Stimulated activated naive CD4-positive, alpha-beta T cell (primary cell): ENCODE data around the gene PGAP1.

ENCODE experiments used
- DNase-seq, 6 experiments: peaks; one replicate each; lab custom pipeline; 2025; lab: John Stamatoyannopoulos, UW

The PGAP1 gene

DNA sequence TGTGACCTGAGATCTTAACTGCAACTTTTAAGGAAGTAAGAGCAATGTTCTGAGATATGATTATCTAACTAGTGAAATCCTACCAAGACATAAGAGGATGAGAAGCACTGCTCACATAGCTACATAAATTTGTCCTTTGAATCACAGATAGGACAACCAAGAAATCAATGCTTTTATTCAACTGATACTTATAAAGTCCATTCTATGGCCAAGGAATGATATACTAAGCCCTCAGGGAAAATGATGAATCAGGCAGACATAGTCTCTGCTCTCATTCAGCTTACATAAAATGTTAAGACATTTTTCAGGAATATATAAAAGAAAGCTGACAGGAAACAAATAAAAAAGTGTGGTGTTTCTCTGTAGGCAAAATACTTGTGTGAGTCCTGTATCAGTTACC is 39.1 kb downstream of the PGAP1 start:
- DNase-seq: no peak

DNA sequence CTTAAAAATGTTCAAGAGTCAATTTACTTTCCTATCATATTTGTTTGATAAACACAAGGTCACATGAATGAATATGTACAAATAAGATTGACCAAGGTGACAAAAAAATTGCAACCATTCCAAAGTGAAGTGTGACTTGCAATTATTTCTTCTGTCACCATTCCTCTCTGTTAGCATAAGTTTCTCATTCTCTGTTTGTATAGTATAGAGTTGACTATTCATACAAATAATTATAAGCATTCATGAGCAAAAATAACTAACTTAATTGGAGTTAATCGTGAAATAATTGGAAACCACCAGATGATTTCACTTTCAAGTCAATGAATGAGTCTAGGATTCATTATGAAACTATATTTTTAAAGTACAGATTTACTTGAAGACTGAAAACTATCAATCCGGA is 42.1 kb downstream of the PGAP1 start:
- DNase-seq: no peak

DNA sequence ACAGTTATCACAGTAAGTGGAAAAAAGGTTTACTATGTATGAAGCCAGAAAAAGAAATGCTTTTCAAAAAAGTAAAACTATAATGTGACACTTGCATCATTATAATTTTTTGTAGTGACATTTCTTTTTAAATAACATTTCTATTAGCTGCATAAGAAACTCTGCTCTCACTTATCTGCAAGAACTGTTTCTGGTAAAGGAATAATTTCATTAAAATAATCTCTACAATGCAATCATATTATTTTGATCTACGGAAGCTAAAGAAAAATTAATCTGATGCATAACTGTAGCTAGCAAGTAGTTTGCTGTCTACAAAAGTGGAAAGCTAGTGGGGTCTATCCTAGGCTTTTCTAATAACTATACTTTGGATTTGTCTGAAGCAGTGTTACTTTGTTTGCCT is 50.1 kb downstream of the PGAP1 start:
- no peak for DNase-seq

DNA sequence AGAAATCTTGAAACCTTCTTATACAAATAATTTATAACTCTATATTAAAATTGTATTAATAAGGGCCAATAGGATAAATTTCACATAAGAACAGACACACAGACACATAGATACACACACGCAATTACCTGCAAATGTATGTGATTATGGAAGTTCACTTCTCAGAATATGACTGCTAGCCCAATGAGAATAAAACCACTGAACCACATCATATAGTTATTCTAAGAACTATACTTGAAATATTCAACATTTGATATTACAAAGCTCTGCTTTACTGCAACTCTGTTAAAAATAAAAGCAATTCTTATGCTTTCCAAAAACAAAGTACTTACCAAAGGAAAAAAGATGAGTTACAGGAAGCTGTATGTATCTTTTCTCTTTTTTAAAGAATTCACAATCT is 51.1 kb downstream of the PGAP1 start:
- no peak for DNase-seq

GRCh38 chr2:196873511-196873910 is 53.0 kb downstream of the PGAP1 start:
- no peak for DNase-seq

DNA sequence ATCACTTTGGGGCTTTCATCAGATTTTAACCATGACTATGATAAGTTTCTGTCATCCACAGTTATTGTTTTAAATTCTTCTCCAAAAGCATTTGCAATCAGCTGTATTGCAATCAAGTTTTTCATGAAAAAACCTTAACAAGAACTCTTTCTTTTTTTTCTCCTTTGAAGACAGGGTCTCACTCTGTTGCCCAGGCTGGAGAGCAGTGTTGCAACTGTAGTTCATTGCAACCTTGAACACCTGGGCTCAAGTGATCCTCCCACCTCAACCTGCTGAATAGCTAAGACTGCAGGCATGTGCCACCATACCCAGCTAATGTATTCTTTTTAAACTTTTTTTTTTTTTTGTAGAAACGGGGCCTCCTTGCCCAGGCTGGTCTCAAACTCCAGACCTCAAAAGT is 71.9 kb downstream of the PGAP1 start:
- DNase-seq: no peak

- DNase-seq: no peak
These were observed 73.0 kb downstream of the PGAP1 start for GRCh38 chr2:196853301-196854087.

- DNase-seq: no peak
These were observed 75.4 kb downstream of the PGAP1 start for GRCh38 chr2:196851088-196851487.

GRCh38 chr2:196849895-196850294 is 76.6 kb downstream of the PGAP1 start:
- DNase-seq: no peak

DNA sequence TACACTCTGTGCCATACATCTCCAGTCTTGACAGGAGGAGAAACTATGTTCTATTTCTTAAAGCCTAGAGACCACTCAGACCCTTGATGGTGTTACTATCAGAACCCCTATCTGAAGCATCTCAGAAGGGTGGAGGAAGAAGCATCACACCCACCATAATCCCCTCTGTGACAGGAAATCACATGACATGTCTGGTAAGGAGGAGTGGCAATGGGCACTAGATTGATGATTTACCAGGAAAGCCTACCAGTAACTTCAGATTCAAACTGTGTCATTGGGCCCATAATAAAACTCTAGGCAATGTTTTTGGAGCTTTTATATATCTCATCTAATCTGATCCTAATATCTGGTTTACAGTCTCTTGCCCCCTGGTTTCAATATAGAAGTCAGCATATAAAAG is 80.2 kb downstream of the PGAP1 start:
- DNase-seq: no peak

DNA sequence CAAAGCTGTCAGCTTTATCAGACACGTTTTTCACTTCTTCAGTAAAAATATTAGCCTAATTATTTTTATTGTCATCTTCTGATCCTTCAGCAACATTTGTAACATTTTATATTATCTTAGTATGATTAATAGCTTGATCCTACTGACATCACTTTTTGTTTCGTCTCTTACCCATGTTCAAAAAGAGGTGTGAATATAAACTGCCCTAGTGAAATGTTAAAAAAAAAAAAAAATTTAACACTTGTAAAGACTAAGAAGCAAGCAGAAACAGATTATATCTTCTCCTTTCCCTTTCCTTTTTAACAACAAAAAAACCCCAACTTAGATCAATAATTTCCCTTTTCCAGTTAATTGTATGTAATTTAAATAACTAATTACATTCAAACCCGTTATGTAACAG is 81.1 kb downstream of the PGAP1 start:
- no peak for DNase-seq

DNA sequence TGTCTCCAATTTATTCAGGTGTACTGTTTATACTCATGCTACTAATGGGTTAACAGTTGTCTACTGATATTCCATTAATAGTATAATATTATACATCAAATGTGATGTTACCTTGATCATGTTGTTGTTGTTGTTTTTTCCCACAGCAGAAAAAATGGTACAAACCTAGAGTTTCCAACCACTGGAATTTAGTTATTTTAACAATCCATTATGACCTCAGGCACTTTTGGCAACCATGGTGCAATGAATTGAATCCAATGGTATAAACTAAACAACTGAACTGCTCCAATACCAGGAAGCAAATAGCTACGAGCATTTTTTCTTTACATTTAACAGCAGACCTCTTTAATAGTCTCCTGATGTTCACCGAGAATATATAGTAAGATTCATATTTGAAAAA is 86.3 kb downstream of the PGAP1 start:
- DNase-seq: no peak

DNA sequence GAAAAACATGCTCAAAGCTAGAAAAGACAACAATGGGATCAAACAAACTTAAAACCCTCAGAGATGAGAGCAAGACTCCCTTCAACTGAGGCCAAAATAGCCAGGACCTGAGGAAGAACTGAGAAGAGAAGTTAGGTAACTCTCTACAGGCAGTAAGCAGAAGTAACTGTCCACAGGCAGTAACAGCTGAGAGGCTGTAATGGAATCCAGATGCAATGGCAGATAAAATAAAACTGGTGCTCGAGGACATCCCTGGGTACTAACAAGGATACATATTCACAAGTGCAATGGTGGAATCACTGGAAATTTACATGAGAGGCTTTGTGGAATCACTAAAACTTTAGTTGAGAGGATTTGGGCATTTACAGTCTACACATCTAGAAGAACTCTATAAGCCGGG is 86.9 kb downstream of the PGAP1 start:
- DNase-seq: no peak

DNA sequence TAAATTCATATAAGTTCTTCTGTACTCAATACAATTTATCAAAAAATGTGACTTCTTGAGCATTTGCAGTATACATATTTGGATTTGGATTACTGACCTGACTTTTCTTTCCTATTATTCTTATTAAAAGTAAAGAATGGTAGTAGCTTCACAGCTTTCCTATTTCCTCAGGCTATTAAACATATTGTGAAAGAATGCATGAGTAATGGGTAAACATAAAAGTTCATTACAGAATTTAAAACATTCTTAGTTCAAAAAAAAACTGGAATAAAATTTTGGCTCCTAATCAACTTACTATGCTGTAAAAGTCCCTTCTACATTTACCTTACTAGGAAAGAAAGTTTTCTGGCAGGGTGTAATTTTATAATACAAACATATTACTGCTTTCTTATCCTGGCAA is 90.1 kb downstream of the PGAP1 start:
- DNase-seq: no peak

DNA sequence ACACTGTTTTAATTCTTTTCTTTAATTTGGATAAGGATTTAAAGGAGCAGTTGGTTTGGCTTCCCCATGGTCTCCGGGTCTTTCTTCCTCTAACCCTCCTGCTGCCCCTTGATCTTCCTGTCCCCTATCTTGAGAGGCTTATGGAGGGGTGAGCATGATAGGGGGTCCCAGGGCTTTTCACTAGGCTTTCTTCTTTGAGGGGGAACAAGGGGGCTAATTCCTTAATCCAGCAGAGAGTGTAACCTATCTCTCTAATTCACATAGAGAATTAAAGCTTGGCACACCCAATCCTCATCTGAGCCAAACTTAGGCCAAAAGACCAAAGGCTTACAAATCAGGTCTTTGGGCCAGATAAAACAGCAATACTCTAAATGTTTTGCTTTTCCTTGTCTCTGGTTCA is 95.8 kb downstream of the PGAP1 start:
- DNase-seq: no peak

DNA sequence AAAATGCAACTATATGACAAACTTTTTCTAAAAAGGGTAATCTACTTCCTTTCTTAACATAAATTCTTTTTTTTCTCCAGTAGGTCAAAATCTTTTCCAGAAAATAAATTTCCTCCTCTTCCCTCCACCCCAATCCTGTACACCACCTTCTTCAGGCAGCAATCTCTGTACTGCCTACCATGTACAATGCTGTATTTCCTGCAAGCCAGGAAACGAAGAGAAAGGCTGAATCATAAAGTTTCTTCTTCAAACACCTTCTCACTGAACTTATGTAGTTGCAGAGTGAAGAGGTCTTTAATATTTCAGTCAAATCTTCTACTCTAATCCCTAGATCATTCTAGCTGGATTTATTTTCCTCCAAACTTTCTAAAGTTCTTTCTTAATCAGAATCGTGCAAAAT is 99.2 kb downstream of the PGAP1 start:
- no peak for DNase-seq

DNA sequence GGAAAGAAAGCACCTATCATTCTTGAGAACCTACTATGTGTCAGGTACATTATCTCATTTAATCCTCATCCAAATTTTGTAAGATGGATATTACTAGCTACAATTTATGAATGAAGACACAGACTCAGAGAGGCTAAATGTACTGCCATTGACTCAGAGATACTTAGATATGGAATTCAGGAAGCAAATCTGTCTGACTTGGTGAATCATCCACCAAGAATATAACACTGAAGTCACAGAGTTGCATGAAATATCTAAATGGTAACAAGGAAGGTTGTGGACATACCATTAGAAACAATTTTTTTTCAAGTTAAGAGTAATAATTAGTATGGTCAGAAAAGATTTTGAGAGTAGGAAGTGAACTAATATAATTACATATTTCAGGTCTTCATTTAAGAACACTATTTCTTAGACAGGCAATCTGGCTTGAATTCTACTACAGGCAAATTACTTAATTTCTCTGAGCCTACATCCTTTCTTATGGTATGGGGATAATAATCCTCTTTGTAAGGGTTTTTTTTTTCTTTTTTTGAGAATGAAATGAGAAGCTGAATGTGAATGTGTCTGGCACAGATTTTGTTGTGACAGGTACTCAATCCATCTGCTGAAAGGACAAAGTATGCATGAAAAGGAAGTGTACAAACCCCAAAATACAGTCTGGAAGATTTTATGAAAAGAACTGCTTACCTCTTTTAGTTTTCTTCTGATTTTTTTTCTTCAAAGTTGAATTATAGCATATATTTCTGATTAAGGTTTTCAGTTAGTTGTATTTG is 102.6 kb downstream of the PGAP1 start:
- no peak for DNase-seq

DNA sequence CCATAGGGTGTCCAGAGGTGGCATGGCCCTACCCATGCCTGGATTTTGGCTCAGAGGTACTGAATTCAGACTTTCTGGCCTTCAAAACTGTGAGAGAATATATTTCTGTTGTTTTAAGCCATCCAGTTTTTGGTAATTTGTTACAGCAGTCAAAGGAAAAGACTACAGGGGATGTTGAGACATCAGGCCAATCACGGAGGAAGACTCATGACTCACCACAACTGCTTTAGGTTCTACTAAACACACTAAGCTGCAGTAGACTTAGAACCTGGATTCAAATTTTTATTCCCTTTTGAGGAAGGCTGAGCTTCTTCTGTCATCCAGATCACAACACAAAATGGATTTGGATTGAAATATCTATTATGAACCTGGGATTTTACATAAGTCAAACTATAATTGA is 105.3 kb downstream of the PGAP1 start:
- DNase-seq: no peak

DNA sequence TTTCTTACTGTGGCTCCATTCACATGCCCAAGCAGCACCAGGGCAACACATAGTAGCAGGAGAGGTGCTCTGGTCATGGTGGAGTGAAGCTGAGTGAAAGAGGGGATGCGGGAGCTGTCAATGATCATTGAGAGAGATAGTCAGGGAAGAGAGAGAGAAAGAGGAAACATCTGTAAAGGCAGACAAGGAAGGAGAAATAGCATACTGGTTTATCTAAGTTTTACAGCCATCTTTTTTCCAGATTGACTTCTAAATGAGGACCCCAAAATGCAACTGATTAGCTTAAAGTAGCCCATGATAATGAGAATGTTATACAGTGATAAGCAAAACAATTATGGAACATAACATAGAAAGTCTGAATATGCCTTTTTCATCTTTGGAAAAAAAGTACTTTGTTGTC is 117.2 kb downstream of the PGAP1 start, which contains the start of gene C2orf66:
TSS of gene C2orf66 (minus strand) at position 96 of the 400 bp plus-strand sequence. CDS start at position 77, 19 bp downstream.
- DNase-seq: no peak

DNA sequence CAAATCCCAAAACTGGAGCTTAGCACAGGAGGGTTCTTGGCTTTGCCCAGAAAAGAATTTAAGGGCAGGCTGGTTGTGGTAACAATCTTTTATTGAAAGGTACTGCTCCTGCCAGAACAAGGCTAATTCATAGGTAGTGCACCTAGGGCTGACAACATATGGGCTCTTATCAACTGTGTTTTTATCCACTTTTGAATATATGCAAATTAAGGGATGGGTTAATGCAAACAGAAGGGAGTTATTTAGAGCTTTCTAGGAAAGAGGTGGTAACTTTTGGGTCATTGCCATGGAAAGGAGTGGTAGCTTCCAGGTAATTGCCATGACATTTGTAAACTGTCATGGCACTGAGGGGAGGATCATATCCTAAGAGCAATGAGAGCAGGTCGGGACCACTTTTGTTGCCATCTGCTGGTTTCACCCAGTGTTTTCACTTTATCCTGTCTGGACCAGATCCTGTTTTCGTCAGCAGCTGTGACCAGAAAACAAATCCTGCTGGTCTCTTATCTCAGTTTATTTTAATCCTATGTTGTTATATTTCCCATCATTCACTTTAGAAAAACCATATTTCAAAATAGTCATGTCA is 118.3 kb downstream of the PGAP1 start:
- DNase-seq: no peak

GRCh38 chr2:196804381-196804780 is 122.1 kb downstream of the PGAP1 start:
- no peak for DNase-seq

DNA sequence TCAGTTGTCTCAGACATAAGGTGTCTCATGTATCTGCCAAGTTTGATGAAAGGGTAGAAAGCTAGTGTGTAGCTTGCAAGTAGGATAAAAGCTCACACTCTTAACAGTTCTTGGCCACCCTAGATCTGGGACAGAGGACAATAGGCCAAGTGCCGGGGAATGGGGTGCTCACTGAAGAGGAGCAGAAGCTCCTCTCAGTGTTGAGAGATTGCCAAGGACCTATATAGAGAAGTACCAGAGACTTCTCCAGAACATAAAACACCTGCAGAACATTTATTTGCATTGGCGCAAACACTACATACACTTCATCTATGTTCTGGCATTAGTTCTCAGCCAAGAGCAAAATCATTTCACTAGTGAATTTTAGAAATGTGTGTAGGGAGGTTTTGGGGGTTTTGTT is 124.1 kb downstream of the PGAP1 start:
- DNase-seq: no peak

DNA sequence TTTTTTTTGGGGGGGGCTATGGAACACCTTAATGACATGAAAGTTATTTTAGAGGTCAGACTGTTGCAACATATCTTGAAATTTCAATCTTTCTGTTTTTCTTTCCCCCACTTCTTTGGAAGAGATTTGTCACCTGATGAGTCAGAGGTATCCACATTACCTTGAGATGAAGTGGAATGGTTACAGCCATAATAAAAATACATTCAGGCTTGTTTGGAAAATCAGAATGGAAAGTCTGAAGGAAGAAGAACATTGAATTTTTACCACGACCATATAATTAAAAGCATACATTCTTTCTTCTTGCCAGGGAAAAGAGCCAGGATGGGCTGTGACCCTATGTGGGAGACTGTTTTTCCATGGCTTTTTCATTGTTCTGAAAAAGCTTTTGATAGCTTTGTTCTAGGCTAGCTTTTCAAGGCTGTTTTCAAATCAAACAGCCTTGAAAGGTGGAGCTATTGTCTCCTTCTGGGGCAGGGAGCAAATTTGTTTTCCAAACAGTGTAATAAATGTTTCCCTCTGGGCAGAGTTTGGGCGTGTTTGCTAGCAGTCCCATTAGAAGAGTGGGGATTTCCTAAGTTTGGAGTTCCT is 124.7 kb downstream of the PGAP1 start:
- DNase-seq: no peak
